Measurements from ENCODE around the gene DMRTC2. TPM values are rescaled to one million over a fixed set of nuclear protein-coding genes. Genes with fewer than 3 reads are reported as not detected.

The DMRTC2 gene
- polyA plus RNA-seq (2014; cell fraction: cytosol; rRNA removed): not detected in 2 replicates
- polyA plus RNA-seq (2014; cell fraction: nucleus; rRNA removed): not detected in 2 replicates

GRCh38 chr19:41845001-41845050 is at the start of gene DMRTC2:
Gene DMRTC2 (plus strand): TSS chr19:41845042. CDS start chr19:41847429, 2,387 bp downstream.
- no peak for DNase-seq (ENCODE audit: low spot score)

- DNase-seq (ENCODE audit: low spot score): no peak
Observed at GRCh38 chr19:41796362-41796761, 48.5 kb upstream of the DMRTC2 start, which contains the start of gene CEACAM3. Gene CEACAM3 (plus strand): TSS chr19:41796587. CDS start chr19:41796678, 91 bp downstream.

- DNase-seq (ENCODE audit: low spot score): no peak
Observed at GRCh38 chr19:41796901-41797300, 47.9 kb upstream of the DMRTC2 start.

- no peak for DNase-seq (ENCODE audit: low spot score)
Observed at GRCh38 chr19:41799444-41800000, 45.3 kb upstream of the DMRTC2 start.

- no peak for DNase-seq (ENCODE audit: low spot score)
Observed at GRCh38 chr19:41801031-41801430, 43.8 kb upstream of the DMRTC2 start.

GRCh38 chr19:41801792-41802211 is 43.0 kb upstream of the DMRTC2 start:
- no peak for DNase-seq (ENCODE audit: low spot score)

GRCh38 chr19:41802770-41803169 is 42.1 kb upstream of the DMRTC2 start:
- DNase-seq (ENCODE audit: low spot score): no peak

GRCh38 chr19:41804336-41804735 is 40.5 kb upstream of the DMRTC2 start:
- DNase-seq (ENCODE audit: low spot score): no peak

GRCh38 chr19:41807176-41807575 is 37.7 kb upstream of the DMRTC2 start:
- no peak for DNase-seq (ENCODE audit: low spot score)

- no peak for DNase-seq (ENCODE audit: low spot score)
Observed at GRCh38 chr19:41808663-41809566, 35.9 kb upstream of the DMRTC2 start.

GRCh38 chr19:41810301-41810700 is 34.5 kb upstream of the DMRTC2 start:
- no peak for DNase-seq (ENCODE audit: low spot score)

GRCh38 chr19:41811036-41811435 is 33.8 kb upstream of the DMRTC2 start:
- no peak for DNase-seq (ENCODE audit: low spot score)

GRCh38 chr19:41811981-41812380 is 32.9 kb upstream of the DMRTC2 start:
- DNase-seq (ENCODE audit: low spot score): no peak

- DNase-seq (ENCODE audit: low spot score): no peak
Observed at GRCh38 chr19:41813911-41814310, 30.9 kb upstream of the DMRTC2 start.

GRCh38 chr19:41815301-41815700 is 29.5 kb upstream of the DMRTC2 start:
- DNase-seq (ENCODE audit: low spot score): no peak

GRCh38 chr19:41816761-41817160 is 28.1 kb upstream of the DMRTC2 start:
- DNase-seq (ENCODE audit: low spot score): no peak

GRCh38 chr19:41821003-41821735 is 23.7 kb upstream of the DMRTC2 start:
- DNase-seq (ENCODE audit: low spot score): no peak

- DNase-seq (ENCODE audit: low spot score): no peak
Observed at GRCh38 chr19:41837981-41838708, 6.7 kb upstream of the DMRTC2 start.

GRCh38 chr19:41839211-41839610 is 5.6 kb upstream of the DMRTC2 start:
- DNase-seq (ENCODE audit: low spot score): no peak

GRCh38 chr19:41843371-41843770 is 1.5 kb upstream of the DMRTC2 start:
- no peak for DNase-seq (ENCODE audit: low spot score)

- no peak for DNase-seq (ENCODE audit: low spot score)
Observed at GRCh38 chr19:41844601-41845000, 241 bp upstream of the DMRTC2 start, which contains the start of gene LYPD4. Gene LYPD4 (minus strand): TSS chr19:41844683. CDS start chr19:41839285, 5,398 bp downstream.

- DNase-seq (ENCODE audit: low spot score): no peak
Observed at GRCh38 chr19:41845051-41845590, 279 bp downstream of the DMRTC2 start.

All from SK-N-DZ (cell line).